WTC11 (cell line): ENCODE results near the gene JAKMIP1.

ENCODE experiments used
- CREM ChIP-seq: sonication (generic); formaldehyde crosslinking; IDR thresholded peaks from 2 replicates; pipeline ENCODE4 v1.8.1; 2022; ENCODE audit warnings: mild to moderate bottlenecking, missing genetic modification reagents, moderate library complexity
- FOXJ3 ChIP-seq: sonication (generic); formaldehyde crosslinking; IDR thresholded peaks from 2 replicates; pipeline ENCODE4 v1.9.0; 2021; ENCODE audit warnings: missing genetic modification reagents, mild to moderate bottlenecking, borderline replicate concordance
- GABPB1 ChIP-seq: sonication (generic); formaldehyde crosslinking; IDR thresholded peaks from 2 replicates; pipeline ENCODE4 v1.8.1; 2023; ENCODE audit warnings: mild to moderate bottlenecking, missing genetic modification reagents
- MAX ChIP-seq: sonication (generic); formaldehyde crosslinking; IDR thresholded peaks from 2 replicates; pipeline ENCODE4 v1.8.0; 2022; ENCODE audit warnings: mild to moderate bottlenecking, missing genetic modification reagents
- TEAD4 ChIP-seq: sonication (generic); formaldehyde crosslinking; IDR thresholded peaks from 2 replicates; pipeline ENCODE4 v1.8.0; 2022; ENCODE audit warnings: mild to moderate bottlenecking, missing genetic modification reagents
- TF ChIP-seq, protein P1 (sequence below): fragments of 200-600 bp; IDR thresholded peaks from 2 replicates; pipeline ENCODE4 v1.8.0; 2022; ENCODE audit warnings: antibody characterized with exemption
- TF ChIP-seq, protein P2 (sequence below): sonication (generic); formaldehyde crosslinking; IDR thresholded peaks from 2 replicates; pipeline ENCODE4 v1.8.1; 2022; ENCODE audit warnings: low read depth, missing genetic modification reagents, borderline replicate concordance
- TF ChIP-seq, protein P3 (sequence below): sonication (generic); formaldehyde crosslinking; IDR thresholded peaks from 2 replicates; pipeline ENCODE4 v1.8.1; 2023; ENCODE audit warnings: mild to moderate bottlenecking, missing genetic modification reagents, moderate library complexity

DNA sequence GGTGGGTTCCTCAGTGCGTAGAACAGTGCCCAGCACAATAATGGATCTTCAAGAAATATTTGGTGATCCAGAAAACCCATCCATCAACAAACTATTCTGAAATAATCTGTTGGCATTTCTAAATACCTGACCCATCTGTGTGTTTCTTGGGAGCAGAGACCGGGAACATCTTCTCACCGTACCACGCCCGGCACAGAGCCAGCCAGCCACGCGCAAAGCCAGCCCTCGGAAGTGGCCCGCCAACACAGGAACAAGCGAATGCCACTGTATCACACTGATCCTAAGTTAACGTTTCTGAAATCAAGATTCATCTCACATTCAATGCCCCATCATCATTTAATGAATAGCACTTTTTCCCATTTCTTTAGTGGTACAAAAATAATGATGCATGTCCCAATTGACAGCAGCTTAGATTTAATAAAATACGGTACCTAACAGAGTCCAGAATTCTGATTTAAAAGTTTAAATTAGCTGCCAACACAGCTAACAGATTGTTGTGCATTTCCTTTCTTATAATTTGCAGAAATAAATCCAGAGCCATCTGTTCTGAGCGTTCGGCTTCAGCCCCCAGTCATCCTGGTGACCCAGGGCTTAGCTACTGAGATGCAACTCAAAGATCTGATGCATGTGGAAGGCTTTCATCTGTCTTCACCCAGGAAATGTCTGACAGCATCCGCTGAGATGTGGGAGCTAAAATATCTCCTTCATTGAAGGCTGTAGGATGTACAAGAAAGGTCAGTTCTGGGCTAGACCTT is 44.2 kb downstream of the JAKMIP1 start:
- TF ChIP-seq FOXJ3 (CRISPR knock-in tag) (no peak), MAX (CRISPR knock-in tag) (no peak), GABPB1 (CRISPR knock-in tag) (no peak), TEAD4 (CRISPR knock-in tag) (no peak), CREM (CRISPR knock-in tag) (no peak)
- TF ChIP-seq, protein P1, sequence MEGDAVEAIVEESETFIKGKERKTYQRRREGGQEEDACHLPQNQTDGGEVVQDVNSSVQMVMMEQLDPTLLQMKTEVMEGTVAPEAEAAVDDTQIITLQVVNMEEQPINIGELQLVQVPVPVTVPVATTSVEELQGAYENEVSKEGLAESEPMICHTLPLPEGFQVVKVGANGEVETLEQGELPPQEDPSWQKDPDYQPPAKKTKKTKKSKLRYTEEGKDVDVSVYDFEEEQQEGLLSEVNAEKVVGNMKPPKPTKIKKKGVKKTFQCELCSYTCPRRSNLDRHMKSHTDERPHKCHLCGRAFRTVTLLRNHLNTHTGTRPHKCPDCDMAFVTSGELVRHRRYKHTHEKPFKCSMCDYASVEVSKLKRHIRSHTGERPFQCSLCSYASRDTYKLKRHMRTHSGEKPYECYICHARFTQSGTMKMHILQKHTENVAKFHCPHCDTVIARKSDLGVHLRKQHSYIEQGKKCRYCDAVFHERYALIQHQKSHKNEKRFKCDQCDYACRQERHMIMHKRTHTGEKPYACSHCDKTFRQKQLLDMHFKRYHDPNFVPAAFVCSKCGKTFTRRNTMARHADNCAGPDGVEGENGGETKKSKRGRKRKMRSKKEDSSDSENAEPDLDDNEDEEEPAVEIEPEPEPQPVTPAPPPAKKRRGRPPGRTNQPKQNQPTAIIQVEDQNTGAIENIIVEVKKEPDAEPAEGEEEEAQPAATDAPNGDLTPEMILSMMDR = no peak
- TF ChIP-seq, protein P2, sequence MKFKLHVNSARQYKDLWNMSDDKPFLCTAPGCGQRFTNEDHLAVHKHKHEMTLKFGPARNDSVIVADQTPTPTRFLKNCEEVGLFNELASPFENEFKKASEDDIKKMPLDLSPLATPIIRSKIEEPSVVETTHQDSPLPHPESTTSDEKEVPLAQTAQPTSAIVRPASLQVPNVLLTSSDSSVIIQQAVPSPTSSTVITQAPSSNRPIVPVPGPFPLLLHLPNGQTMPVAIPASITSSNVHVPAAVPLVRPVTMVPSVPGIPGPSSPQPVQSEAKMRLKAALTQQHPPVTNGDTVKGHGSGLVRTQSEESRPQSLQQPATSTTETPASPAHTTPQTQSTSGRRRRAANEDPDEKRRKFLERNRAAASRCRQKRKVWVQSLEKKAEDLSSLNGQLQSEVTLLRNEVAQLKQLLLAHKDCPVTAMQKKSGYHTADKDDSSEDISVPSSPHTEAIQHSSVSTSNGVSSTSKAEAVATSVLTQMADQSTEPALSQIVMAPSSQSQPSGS (CRISPR knock-in tag) = no peak
- TF ChIP-seq, protein P3, sequence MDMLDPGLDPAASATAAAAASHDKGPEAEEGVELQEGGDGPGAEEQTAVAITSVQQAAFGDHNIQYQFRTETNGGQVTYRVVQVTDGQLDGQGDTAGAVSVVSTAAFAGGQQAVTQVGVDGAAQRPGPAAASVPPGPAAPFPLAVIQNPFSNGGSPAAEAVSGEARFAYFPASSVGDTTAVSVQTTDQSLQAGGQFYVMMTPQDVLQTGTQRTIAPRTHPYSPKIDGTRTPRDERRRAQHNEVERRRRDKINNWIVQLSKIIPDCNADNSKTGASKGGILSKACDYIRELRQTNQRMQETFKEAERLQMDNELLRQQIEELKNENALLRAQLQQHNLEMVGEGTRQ = no peak
